GM19438 (cell line): ENCODE measurements around the gene COL27A1.

Source experiments
- ATAC-seq: cut with Tn5 transposase; IDR thresholded peaks from one replicate; pipeline ENCODE4 v1.9.1; 2021; ENCODE audit warnings: low read depth; ENCODE audit not compliant: unreplicated experiment

COL27A1 gene

DNA sequence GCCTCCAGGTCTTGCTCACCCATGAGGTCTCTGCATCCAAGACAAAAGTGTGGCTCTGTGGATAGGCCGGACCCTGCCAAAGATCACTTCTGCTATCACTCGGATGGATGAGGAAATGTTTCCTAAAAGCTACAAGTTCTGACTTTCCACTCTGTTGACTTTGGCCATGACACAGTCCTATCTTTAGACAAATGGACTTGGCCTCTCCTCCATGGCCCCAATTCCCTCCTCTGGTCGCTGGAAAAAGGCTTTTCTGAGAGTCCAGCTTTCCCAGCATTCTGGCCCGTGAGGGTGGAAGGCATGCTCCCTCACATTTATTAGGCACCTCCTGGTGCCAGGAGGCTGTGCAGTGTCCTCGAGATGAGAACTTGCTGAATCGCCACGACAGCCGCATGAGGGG, 83.1 kb downstream of the COL27A1 start:
- ATAC-seq = no peak

DNA sequence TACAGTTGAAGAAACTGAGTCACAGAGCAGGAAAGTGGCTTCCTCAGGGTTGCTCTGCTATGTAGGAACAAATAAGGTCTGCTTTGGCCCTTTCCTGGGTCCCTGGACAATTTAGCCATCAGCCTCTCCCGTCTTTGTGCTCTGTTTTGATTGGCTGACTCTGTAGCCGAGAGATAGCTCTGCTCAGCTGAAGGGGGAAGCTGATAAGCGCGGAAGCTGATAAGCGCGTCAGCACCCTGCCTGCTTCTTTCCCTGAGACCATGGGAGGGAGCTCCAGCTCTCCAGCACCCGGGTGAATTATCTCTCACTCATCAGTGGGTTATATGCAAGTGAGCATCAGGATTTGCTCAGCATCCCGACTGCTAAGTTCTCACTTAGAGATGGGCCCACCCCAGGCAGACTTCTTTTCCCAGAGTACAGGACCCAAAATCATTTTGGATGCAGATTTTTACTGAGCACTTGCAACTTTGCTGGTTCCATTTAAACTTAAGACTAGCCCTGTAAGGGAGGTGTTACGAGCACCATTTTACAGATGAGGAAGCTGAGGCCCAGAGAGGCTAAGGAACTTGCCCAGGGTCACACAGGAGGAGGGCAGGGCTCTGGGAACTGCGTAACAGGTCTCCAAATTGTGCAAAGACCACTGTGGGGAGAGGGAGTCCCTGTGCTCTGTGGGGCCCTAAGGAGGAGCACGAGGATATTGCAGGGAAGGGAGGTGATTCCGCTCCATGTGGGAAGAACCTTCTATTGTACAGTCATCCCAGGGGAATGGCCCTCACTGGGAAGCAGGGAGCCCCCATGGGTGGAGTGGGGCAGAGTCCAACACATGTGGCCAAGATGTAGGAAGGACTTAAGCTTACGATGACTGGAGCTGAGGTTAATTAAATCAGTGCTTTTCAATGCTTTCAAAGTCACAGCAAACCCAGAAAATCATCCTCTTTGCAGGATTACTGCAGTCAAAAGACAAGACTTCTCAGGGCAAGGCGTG, 83.8 kb downstream of the COL27A1 start:
- no peak for ATAC-seq

DNA sequence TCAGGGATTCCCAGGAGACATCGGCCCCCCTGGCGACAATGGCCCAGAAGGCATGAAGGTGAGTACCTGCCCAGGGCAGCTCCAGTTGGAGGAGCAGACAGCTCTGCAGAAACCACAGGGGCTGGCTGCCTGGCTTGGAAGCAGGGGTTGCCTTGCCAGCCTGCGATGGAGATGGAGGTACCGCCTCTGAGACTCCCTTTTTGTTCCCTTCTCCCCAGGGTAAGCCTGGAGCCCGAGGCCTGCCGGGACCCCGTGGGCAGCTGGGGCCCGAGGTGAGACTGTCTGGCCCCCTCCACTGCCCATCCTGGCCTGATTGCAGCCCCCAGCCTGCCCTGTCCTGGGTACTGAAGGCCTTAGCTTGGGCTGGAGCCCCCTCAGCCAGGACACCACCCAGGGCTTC, 84.9 kb downstream of the COL27A1 start:
- no peak for ATAC-seq

DNA sequence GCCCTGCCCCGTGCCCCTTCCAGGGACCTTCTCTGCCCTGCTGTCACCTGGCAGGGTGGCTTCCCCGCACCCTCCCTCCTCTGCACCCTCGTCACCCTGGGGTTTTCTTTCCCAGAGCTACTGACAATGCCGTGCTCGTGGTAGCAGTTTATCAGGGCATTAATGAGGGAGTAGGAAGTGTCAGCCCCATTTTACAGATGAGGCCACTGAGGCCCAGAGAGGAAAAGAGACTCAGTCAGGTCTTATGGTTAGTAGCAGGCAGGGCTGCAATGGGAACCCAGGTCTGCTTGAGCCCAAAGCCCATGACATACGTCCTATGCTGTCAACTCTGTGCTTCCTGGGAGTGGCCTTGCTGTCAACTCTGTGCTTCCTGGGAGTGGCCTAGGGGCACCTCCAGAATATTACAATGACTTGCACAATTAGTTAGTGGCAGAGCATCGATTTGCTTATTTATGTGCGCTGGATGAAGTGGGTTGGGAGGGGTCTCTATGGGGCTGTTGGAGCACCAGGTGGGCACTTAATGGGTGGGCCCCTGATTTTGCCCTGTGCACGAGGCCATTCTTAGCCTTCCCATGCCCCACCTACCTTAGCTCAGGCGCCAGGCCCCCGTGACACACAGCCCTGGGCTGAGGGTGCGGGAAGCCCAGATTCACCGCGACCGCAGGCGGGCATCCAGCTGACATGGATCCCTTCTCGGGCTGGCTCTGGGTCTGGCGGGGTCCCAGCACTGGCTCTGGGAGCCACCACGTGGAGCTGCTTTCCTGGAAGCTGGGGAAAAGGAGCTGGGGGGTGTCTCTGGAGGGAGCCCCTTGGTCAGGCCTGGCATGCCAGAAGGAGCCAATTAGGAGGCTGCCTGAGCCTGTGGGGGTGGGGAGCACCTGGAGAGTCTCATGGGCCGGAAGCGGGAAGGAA, 85.6 kb downstream of the COL27A1 start:
- ATAC-seq = no peak

DNA sequence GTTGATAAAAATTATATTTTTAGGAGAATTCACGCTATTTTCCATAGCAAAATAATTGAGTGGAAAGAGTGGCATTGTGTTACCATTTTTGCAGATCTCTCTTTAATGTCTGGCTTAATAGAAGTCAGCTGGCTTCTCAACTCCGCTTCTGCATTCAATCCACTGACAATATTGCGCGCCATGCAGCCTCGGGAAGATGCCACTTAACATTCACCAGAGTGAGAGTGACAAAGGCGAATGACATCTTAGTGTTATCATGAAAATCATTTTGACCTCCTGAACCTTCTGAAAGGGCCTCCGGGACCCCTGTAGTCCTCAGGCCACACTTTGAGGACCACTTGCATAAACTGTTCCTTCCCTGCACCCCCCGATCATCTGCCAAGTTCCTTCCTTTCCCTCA, 87.5 kb downstream of the COL27A1 start:
- ATAC-seq = no peak

DNA sequence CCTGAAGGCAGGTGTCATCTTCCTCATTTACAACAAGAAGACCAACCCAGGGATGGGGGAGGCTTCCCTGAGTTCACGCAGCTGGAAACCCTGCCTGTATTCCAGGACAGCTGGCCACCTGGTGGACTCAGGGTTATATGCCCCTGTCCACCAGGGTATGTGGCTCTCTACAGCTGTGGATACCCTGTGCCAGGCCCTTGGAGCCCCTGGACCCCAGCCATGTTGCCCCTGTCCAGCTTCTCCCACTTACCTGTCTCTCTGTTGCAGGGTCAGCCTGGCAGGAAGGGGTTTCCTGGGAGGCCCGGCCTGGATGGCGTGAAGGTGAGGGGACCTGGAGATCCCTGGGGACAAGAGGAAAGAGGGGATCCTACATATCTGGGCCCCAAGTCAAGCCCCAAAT, 87.9 kb downstream of the COL27A1 start:
- ATAC-seq = no peak

DNA sequence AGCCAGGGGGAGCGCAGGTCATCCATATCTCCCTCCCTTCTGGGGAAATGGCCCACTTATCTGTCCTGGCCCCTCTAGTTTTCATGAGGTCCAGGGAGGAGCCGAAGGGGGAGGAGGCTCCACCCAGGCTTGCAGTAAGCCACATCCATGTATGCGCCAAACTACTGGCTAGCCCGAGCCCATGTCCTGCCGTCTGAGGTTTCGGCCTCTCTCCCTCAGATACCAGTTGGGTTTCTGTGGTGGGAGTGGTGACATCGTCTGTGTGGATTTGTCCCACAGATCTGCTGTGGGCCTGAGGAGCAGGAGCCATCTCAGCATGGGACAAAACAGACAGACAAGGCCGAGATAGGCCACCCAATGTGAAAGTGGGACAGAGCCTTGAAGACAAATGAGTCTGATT, 89.2 kb downstream of the COL27A1 start:
- ATAC-seq = no peak

DNA sequence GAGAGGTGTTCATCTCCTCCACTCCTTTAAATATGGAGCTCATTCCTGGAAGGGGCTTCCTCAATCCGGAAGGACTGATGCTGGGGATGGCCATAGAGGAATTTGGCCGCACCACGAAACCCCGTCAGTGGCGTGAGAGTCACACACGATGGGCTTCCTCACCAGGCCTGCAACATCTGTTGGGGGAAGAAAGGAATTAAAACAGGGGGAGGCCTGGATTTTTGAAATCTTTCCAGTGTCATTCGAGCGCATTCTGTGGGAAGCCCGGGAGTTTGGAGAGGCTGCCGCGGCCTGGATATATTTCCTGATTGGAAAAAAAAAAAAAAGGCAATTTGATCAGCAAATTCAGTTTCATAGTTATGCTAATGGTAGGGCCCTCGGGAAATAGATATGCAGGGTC, 91.2 kb downstream of the COL27A1 start:
- ATAC-seq = no peak

DNA sequence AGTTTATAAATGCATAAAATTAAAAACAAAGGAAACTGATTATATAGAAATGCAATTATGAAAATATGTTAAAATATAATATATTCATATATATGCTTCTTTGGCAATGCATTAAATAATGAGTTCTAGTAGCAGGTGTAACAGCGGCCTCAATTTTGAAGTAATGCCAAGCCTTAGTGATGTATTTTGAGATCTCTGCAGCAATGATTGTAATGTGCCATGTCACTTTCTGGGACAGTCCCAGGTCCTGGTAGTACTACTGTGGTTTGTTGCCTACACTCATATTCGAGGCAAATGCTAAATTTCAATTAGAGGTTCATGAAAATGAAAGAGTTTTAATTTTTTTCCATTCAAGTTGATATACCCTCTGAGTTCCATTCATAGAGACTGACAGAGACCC, 91.7 kb downstream of the COL27A1 start:
- ATAC-seq = no peak

DNA sequence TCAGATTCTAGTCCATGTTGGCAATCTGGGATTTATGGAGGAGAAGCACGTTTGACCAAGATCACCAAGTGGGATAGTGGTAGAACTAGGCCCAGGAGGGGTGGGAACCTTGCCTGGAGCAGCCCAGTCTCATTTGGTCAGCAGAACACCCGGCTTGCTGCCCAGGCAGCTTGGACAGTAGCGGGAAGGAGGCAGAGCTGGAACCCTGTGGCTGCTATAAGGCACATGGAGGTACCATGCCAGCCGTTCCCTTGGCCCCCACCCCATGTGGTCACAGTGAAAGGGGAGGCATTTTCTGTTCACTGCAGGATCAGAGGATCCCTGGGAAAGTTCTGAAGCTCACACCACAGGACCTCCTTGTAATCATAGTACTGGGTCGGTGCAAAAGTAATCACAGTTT, 92.2 kb downstream of the COL27A1 start:
- ATAC-seq = no peak

DNA sequence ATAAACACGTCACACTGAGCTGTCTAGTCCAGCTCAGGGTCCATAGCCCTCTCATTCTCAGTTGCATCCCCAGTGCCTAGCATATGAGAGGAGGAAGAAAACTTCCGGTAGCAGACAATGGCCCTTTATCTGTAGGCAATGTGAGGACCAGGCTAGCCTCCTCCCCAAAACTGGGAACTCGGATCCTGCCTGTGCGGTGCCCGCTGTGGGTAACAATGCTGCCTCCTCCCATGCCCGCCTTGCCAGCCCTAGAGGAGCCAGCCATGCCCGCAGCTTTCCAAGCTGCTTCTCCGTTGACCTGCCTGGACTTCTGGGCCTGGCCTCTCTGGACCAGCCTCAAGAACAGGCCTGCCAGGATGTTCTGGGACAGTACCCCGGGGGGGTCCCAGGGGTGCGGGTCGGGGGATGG, 93.0 kb downstream of the COL27A1 start:
- no peak for ATAC-seq

DNA sequence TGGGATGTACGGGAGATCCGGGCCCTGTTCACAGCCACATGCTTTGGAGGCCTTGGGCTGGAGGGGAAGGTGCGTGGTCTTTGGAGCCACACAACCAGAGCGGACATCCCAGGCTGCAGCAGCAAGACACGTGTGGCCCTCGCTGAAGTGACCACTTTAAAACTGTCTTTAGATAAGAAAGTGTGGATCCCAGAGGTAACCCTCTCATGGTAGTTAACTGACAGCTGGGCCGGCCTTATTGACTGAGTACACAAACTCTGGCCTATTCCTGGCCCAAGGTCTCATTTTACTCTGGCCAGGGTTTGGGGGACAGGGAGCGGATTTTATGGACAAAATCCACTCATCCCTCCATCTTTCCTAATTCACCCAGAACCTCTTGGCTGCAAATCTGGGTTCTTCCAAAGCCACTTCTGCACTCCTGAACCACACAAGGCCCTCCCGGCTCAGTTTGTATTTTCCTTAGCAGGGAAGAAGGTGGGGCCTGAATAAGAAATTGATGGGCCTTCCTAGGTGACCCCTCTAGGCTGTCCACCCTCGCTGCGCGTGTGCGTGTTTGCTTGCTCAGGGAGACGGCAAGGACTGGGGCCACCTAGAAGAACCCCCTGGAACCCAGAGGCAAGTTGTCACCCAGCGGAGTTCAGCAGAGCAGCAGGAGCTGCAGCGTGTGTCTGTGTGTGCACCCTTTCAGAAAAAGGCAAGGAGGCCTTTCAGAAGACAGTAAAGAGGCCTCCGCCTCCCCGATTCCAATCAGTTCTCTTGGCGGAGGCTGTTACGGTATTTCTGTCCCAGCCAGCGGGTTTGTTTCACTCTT, 94.3 kb downstream of the COL27A1 start:
- no peak for ATAC-seq

DNA sequence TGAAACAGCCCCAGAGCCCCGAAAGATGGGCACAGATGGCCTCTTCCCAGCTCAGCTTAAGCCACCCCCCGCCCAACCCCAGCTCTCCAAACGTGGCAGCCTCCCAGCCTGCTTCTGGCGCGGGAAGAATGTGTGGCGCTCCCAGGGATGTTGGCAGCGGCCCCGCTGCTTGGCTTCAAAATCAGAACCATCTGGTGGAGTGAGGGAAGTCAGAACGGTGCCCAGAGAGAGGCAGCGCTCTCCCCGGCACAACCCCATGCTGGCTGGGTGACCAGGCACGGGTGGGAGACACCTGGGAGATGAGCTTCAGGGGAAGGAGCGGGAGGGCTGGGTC, 94.9 kb downstream of the COL27A1 start:
- no peak for ATAC-seq

DNA sequence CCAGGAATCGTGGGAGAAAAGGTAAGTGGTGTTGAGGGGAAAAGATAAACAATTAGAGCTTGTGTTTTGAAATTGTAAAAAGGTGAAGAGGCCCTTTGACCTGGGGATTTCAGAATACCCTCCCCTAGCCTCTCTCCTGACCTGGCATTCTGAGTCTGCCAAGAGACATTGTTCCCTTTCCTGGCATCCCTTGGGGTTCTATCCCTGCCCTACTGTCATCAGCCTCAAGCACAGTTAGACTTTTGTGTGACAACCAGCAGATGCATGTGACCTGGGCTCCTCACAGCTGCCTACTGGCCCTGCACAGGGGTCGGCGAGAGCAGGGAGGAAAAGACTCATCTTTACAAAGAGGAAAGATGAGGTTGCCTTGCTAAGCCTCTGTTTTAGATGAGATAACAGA, 95.3 kb downstream of the COL27A1 start:
- ATAC-seq = no peak

DNA sequence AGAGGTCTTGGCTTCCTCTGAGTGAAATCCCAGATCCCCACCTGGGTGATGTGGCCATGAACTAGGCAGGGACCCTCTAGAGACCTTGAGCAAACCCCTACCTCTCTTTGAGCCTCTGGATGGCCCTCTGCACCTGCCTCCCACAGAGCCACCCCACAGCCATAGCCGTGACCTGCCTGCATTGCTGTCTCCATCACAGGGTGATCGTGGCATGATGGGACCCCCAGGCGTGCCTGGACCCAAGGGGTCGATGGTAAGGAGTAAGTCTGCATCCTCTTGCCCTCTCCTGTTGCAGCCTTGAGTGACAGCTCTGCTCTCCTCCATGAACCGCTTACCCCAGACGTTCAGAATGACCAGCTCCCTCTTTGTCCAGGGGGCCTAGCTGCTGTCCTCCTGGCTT, 97.1 kb downstream of the COL27A1 start:
- ATAC-seq = no peak

DNA sequence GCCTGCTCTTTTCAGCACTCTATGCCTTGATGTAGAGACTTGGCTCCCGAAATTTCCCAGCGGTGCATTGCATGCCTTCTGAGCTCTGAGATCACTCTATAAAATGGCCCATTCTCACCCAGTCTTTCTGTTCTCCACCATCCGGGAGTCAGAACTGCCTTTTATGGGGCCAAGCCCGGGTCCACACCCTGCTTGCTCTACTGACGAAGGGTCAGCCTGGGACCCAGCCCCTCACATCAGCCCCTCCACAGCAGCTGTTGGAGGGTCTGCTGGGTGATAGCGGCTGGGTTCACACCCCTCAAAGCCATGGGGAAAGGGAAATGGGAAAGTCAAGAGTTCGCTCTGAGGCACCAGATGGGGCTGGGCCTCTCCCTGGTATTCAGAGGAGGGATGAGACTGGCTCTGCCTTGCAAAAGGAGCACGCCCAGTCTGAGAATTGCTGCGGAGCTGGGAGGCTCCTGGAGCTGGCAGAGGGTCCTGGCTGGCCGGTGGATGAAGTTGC, 101.5 kb downstream of the COL27A1 start:
- no peak for ATAC-seq

DNA sequence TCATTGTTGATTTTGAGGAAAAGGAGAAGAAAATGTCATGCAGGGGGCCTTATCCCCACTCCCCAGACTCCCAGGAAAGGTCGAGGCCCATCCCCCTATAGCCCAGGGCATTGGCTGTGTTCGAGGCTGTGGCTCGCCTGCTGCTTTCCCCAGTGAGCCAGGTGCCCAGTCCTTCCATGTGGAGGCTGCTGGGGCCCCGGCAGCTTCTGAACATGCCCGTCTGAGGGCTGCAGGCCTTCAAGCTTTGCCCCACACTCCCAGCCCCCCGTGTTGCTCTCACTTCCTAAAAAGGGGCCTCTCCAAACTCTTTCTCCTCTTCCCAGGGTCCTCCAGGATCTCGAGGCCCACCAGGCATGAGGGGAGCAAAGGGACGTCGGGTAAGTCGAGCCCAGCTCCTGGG, 102.9 kb downstream of the COL27A1 start:
- no peak for ATAC-seq

DNA sequence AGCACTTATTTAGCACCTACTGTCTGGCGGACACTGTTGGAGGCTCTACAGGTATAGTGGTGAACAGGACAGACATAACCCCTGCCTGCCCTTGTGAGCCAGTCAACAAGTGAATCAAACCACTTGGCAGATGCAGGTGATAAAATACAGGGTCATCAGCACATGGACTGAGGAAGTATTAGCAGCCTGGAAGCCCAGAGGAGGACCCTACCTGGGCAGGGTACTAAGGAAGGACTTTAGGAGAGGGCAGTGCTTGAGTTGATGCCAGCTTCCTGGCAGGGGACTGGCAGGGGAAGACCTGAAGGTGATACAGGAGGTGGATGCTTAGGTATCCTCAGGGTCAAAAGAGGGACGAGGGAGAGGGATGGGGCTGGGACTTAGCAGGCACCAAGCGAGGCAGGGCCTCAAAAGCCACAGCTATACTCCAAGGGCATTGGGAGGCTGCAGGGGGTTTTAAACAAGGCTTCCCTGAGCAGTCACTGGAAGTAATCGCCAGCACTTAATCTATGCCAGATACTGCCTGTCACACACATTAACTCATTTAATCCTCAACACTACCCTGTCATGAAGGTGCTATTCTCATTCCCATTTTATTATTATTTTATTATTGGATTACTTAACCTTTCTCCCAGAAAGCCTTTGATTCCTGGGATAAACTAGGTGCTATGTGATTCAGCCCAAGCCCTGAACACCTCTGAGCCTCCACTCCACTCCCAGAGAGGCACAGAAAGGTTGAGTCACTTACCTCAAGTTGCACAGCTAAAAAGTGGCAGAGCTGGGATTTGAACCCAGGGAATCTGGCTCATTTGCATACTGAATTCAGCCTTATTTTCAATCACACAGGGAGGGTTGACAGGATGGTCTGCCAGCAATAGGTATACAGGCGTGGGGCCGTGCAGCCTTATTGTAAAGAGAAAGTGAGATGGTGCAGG, 103.8 kb downstream of the COL27A1 start:
- no peak for ATAC-seq

DNA sequence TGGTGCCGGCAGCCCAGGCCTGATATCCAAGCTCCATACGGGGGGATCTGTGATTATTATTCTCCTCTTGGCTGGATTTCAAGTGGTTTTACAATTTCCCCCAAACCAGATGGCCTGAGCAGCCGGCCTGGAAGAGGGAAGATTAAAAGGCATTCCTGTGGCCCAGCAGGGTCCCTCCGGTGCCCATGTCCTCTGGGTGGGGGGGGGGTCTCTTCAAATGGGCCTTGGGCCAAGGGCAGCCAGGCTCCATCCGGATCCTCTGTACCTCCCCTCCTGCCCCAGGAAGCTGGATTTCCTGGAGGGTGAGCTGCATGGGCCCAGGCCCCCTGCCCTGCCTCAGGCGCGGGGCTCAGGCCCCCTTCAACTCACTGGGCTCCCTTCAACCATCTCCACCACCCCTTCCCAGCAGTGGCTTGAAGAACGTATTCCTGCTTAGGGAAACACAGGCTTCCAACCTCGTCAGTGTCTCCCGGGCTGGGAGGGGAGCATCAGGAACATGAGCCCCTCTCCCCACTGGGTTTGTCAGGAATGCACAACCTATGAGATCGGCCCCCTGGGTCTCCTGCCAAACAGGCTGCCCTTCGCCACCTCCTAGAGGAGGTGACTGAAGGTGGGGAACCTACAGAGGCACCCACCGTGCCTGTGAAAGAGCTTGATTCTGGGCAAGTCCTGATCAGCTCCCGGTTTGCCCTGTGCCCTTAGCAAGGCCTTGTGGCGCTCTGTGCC, 104.6 kb downstream of the COL27A1 start:
- no peak for ATAC-seq
